Suppressor macrophage treated with lipopolysaccharide for 1 hour (primary cell): ENCODE measurements around the gene GORASP2.
"Not testable (repeated sequence)": the region's sequence is repeated elsewhere in the genome, so short reads cannot be mapped to it uniquely, and the experiment has no call there.

Experiments
- DNase-seq, 3 donors: peaks; one replicate each; pipeline ENCODE4 v3.0.0-alpha.2; 2020 to 2022

GORASP2 gene

DNA sequence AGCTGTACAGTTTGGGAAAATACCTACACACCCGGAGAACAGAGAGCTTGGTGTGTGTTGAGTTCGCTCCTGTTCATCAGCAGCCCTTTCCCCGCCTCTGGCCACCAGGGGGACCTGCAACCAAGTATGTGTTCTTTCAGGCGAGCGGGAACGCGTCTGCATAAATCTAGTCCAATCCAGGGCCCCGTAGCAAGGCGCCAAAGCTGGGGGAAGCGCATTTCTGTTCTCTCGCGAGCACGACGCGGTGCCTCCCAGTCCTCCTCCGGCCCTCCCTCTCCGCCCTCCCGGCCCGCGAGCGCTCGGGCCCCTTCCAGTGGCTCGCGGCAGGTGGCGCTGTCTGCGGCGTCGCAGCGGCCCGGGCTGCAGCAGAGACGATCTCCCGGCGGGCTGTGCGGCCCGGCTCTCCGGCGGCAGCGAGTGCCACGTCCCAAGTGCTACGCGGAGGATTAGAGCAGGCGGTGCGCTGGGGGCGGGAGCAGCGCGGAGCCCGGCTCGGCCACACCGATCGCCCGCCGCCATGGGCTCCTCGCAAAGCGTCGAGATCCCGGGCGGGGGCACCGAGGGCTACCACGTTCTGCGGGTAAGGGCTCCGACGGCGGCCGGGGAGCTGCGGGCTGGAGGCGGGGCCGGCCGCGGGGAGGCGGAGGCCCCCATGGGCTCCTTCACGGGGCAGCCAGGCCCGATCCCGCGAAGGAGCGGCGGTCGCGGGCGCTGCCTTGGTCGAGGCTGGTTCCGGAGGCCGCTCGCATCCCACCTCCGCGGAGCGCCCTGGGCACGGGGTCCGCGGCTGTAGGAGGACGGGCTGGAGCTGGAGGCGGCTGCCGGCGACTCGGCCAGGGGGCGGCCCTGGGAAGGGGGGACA is at the start of gene GORASP2:
TSS of gene GORASP2 (plus strand) at position 430 of the 862 bp plus-strand sequence. CDS start at position 518, 88 bp downstream.
- DNase-seq = peak; percentile 99 to 100 (median 99)

DNA sequence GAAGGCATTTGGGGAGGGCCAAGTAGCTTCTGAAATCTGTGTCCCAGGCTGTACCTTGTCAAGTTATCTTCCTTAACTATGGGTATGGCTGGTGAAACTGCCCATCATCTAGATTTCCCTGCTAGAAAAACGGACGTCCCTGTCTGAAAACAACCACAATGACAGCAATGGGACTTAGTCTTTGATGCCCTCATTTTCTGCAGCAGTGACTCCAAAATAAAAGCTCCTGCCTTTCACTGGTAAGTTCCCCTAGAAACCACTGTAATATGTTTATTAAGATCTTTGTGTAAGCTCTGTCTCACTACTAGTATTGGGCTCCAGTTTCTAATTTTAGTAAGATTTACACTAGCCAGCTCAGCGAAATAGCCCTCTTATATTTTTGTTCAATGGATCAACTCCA is 47.2 kb upstream of the GORASP2 start:
- no peak for DNase-seq

DNA sequence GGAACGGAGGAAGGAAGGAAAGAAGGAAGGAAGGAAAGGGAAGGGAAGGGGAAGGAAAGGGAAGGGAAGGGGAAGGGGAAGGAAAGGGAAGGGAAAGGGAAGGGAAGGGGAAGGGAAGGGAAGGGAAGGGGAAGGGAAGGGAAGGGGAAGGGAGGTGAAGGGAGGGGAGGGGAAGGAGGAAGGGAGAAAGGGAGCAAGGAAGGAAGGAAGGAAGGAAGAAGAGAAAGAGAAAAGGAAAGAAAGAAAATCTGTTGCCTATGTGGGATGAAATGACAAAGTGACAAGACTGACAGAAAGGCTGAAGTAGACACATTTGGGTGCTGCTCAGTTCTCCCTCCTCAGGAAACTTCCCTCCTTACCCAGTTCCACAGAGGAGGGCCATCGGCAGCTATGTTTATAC is 46.3 kb upstream of the GORASP2 start:
- no peak for DNase-seq

DNA sequence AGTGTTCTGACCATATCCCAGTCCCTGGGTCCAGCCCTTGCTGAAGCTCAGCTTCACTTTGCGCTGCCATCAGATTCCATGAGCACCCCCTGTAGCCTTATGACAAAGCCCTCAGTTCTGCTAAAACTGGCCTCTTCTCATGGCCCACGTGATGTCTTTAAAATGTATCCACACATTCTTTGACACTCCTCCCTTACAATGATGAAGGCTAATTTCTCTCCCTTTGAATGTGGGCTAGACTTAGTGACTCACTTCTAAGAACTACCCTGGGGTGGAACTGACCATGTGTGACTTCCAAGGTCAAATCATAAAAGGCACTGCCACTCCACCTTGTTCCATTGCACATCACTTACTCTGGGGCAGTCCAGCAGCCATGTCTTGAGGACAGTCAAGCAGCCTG is 45.4 kb upstream of the GORASP2 start:
- DNase-seq = no peak

DNA sequence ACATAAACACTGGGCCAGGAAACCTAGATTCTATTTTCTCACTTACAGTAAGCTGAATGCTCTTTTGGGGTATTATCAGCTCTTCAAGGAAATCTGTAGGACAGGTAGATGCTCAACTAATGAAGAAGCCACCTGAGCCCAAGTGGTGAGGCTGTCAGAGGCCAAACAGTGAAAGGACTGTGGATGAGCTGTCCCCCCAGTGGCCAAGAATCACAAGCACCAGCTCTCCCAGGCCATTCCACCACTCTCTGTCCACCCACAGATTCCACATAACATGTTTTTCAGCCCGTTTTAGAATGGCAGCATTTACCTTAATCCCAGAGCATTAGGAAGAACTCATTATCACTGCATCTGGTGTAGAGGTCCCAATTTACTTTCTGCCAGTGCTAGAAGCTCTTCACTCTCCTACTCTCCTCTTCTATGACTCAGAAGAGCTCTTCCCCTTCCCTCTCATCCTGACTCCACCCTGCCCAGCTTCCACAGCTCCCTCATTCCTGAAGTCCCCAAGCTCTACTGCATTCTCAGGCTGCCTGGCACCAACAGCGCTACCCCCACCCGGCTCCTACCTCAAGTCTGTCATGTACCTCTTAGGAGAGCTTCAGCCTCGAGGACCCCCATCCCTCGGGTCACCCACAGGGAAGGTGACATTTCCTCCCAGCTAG is 43.8 kb upstream of the GORASP2 start:
- DNase-seq = no peak

GRCh38 chr2:170886386-170886785 is 42.7 kb upstream of the GORASP2 start:
- DNase-seq = no peak

DNA sequence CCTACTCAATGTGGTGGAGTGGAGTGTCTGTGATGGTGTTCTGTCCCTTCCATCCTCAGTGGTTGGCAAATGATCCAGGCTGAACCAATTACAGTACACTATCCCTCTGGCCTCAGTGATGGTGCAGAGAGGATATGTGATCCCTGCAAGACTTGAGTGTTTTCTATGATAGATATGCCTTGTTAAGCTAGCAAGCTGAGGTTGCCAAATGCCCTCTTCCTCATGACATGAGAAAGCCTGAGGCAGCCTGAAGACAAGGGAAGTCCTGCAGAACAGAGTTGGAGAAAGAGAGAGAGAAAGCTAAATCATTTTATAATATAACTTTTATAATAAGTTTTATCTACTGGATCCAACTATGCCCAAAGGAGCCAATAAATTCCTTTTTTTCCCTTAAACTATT is 41.6 kb upstream of the GORASP2 start:
- DNase-seq = no peak

DNA sequence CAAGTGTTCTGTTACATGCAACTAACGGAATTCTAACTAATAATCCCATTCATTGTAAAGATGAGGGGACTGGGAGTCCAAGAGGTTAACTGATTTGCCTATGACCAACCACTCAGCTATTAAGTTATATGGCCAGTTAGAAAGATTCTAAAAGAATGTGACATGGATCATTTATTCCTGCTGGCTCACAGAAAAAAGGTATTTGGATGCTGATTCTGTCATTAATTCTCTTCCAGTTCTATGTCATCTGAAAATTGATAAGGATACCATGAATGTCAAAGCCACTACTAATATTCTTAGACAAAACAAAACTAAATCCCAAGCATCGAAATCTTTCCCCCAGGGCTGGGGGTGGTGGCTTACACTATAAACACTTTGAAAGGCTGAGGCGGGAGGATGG is 41.2 kb upstream of the GORASP2 start:
- no peak for DNase-seq

DNA sequence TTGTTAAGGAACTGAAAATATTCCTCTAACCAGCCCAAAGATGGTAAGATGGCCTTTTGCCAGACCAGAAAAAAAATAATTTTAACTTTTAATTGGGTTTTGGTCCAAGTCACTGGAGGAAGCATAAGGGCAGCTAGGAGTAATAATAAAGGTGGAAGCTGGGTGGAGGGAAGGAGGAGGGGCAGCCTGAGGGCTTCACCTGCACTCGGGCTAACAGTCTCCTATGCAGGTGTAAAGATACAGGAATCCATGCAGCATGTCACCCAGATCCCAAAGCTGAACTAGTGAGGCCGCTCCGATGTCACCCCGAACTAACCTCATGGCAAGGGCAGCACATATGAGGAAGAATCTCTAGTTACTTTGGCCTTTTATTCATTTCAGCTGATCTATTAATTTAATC is 37.2 kb upstream of the GORASP2 start:
- DNase-seq = no peak

DNA sequence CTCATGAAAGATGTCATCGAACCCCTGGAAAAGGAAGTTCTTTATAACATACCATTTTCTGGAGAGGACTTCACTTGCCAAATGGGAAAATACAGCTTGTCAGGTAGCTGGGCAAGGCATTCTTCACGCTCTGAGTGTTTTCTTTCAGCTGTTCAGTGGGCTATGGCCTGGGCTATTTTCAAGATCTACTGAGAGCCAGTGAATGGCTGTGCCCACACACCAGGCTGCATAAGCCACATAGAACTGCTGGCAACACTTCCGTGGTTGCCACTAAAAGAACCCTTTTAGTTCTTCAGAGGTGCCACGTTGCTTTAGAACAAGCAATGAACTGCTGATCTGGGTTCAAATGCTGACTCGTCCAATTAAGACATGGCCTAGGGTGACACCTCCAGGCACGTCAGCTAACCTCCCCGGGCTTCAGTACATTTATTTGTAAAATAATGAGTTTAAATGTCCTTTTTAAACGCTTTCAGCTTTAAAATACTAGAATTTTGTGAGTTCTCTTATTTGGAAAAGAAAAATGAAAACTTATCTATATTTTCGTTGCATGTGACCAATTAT is 36.6 kb upstream of the GORASP2 start:
- no peak for DNase-seq

DNA sequence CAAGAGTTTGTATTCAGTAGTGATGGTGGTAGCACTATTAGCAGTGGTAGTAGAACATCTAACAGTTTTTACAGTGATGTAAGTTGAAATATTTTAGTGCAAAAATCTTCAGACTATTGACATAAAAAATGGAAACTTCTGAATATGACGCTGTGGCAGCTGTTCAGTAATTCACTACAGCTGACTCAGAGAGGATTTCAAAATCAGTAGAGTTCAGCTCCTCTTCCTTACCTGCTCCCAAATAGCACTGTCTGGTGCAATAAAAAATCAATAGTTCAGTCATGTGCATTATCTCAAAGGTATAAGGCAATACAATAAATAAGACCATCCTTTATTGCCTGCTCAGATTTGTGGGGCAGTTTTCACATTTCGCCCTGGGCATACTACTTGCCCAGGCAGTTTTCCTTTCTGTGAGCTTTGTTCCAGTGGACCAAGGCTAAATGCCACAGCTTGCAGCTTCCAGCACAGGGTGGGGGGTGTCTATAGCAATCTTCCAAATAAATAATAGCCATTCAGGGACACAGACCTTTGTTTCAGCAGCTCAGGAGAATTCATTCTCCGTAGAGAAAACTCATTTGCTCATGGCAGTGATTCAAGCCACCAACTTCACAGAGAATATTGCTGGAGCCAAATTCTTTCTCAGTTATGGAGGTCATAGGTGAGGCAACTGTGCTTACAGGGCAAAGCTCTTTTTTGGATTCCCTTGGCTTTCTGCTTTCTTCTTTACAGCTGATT is 33.9 kb upstream of the GORASP2 start:
- DNase-seq = no peak

- DNase-seq = peak; percentile 17 to 33 (median 18)
Observed at GRCh38 chr2:170896622-170897021, 32.4 kb upstream of the GORASP2 start.

GRCh38 chr2:170897108-170897507 is 31.9 kb upstream of the GORASP2 start:
- no peak for DNase-seq

DNA sequence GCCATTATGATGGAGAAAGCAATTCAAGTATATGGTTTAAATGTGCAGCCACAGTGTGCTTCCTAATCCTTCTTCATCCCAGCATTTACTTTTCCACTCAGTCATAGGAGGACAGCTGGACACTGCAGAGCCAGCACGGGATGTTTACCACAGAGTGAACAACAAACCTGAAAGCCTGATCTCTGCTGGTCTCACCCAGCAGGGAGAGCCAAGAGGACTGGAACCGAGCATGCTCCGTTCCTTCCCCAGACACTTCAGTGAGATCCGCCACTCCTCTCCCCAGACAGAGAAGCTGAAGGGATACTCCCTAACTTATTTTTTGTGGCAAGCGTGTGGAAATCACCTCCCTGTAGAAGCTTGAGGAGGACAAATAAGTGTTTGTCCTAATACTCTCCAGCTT is 23.2 kb upstream of the GORASP2 start:
- DNase-seq = no peak

DNA sequence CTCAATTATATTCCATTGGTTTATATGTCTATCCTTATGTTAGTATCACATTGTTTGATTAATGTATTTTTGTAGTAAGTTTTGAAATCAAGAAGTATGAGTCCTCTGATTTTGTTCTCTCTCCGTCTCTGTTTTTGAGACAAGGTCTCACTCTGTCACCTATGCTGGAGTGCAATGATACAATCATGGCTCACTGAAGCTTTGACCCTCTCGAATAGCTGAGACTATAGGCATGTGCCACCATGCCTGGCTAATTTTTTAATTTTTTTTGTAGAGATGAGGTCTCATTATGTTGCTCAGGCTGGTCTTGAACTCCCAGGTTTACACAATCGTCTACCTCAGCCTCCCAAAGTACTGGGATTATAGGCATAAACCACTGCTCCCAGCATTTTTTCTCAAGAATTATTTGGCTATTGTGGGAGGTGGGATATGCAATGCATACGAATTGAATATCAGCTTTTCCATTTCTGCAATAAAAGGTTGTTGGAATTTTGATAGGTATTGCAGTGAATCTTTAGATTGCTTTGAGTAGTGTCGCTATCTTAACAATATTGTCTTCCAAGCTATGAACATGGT is 17.7 kb upstream of the GORASP2 start:
- DNase-seq = no peak

- DNase-seq = not testable (repeated sequence)
Observed at GRCh38 chr2:170914994-170915666, 13.9 kb upstream of the GORASP2 start.

DNA sequence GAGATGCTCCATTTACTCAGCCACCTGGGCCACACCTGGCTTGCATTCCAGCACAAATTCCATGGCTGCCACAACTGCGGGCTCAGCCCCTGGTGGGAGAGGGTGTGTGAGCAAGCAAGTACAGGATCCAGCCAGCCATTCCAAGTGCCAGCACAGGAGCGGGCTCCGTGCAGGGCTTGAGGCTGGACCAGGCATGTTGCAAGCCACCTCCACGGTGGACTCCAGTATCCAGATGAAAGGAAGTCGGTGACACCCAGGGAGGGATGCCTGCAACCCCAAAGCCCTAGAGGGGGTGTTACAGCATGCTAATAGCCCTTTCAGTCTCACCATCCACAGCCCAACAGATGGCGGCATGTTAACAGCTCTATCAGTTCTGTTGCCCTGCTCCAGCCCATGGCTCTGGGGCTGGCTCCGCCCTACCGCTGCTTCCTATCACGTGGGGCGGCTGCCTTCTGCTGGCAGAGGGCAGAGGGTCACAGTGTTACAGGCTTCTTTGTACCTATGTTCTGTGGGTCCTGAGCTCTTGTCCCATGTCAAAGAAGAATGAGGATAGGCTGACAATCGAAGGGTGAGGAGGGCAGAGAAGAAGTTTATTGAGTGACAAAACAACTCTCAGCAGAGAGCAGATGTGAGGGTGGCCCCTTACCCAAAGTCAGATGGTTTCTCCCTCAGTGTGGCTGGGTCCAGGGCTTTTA is 11.7 kb upstream of the GORASP2 start:
- DNase-seq = no peak

DNA sequence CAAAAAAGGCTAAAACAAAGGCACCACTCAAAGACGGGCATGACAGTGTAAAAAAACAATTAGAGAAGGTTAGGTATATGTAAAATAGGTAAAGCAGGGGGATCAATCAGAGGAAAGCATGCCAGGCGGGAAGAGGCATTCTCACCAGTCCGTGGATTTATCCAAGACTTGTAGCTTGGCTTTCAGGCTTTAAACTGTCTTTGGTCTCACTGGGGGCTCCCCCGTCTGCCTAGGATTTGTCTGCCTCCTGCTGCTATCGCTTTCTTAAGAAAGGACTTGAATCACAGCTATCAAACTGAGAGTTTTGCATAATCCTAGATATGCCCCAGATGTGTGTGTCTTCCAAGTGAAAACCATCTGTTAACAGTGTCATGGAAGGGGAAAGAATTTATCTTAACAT is 11.1 kb upstream of the GORASP2 start:
- DNase-seq = no peak

- not testable (repeated sequence) for DNase-seq
Observed at GRCh38 chr2:170921873-170922272, 7.2 kb upstream of the GORASP2 start.

- no peak for DNase-seq
Observed at GRCh38 chr2:170922634-170923494, 6.2 kb upstream of the GORASP2 start.

- no peak for DNase-seq
Observed at GRCh38 chr2:170923799-170924198, 5.3 kb upstream of the GORASP2 start.
